Muscle of leg (tissue), 11 donors: Measurements from ENCODE around the gene MYBL2. TPM values are rescaled to one million over a fixed set of nuclear protein-coding genes. Genes with fewer than 3 reads are reported as not detected.
A peak's percentile ranks its signal among the peaks of the same experiment; 100 is the strongest.

Experiments
- DNase-seq: peaks from one replicate; pipeline ENCODE4 v3.0.0; 2013
- H3K27ac ChIP-seq: one replicate; pipeline ENCODE4 v1.5.1; 2013; ENCODE audit warnings: mild to moderate bottlenecking, low read length, control low read depth
- H3K27me3 ChIP-seq: one replicate; pipeline ENCODE4 v1.6.1; 2013; ENCODE audit warnings: low read length; ENCODE audit not compliant: control insufficient read depth, insufficient read depth
- H3K36me3 ChIP-seq: one replicate; pipeline ENCODE4 v1.6.1; 2013; ENCODE audit warnings: low read length; ENCODE audit not compliant: control insufficient read depth, insufficient read depth
- H3K4me1 ChIP-seq: one replicate; pipeline ENCODE4 v1.6.1; 2013; ENCODE audit warnings: low read length; ENCODE audit not compliant: control insufficient read depth, insufficient read depth
- H3K4me3 ChIP-seq: one replicate; pipeline ENCODE4 v1.5.1; 2013; ENCODE audit warnings: low read length, control low read depth
- H3K9me3 ChIP-seq: replicated peaks from 2 replicates; pipeline ENCODE4 v1.6.1; 2013; ENCODE audit warnings: low read depth, low read length; ENCODE audit not compliant: control insufficient read depth
- WGBS: methylation state at CpG from one replicate; pipeline ENCODE4 v1.1.5; 2013; ENCODE audit warnings: missing lambda C conversion rate; ENCODE audit not compliant: insufficient coverage; 5-methylcytosine and 5-hydroxymethylcytosine counted together
- polyA plus RNA-seq, 8 donors: library from polyadenylated mRNA; unstranded; fragments of 120-200 nt; gene quantifications; one replicate each; pipeline versions ENCODE4 v1.2.1 to v1.2.3, GENCODE V29; 2013; ENCODE audit warnings: inconsistent platforms in 1 of 8, low replicate concordance in 1 of 8; ENCODE audit not compliant: insufficient read length in 8 of 8, insufficient read depth in 1 of 8
- total RNA-seq: library from RNA; stranded (reverse); fragments of 120-200 nt; gene quantifications from one replicate; pipeline ENCODE4 v1.2.4, GENCODE V29; 2013

The MYBL2 gene
- total and polyA plus RNA-seq, 9 donors = 6.4 to 26.9 (median 18.6) TPM

- no peaks in the 10 kb centered on the region for H3K4me1 ChIP-seq
- H3K36me3 ChIP-seq = no peaks in the 10 kb centered on the region
- no peak overlapping the region for H3K27ac ChIP-seq
- H3K4me3 ChIP-seq = no peak overlapping the region
- DNase-seq = peak; percentile 27
- no peaks in the 10 kb centered on the region for H3K9me3 ChIP-seq
- WGBS = 60% methylated on average over 10 of the region's 15 CpGs
- H3K27me3 ChIP-seq = peaks cover 5% of the 10 kb centered on the region
Observed at GRCh38 chr20:43761386-43762340, 94.7 kb downstream of the MYBL2 start.

GRCh38 chr20:43762911-43763310, 96.0 kb downstream of the MYBL2 start:
- H3K27me3 ChIP-seq = peaks cover 13% of the 10 kb centered on the region
- WGBS = 91% methylated on average over 5 of the region's 7 CpGs
- no peaks in the 10 kb centered on the region for H3K9me3 ChIP-seq
- H3K4me1 ChIP-seq = no peaks in the 10 kb centered on the region
- DNase-seq = no peak
- H3K36me3 ChIP-seq = no peaks in the 10 kb centered on the region
- no peak overlapping the region for H3K27ac ChIP-seq
- no peak overlapping the region for H3K4me3 ChIP-seq

GRCh38 chr20:43765916-43766315, 99.0 kb downstream of the MYBL2 start:
- 16% methylated on average over 5 of the region's 7 CpGs for WGBS
- no peak overlapping the region for H3K4me3 ChIP-seq
- H3K27me3 ChIP-seq = peaks cover 13% of the 10 kb centered on the region
- DNase-seq = peak; percentile 72
- no peaks in the 10 kb centered on the region for H3K4me1 ChIP-seq
- H3K9me3 ChIP-seq = no peaks in the 10 kb centered on the region
- H3K27ac ChIP-seq = no peak overlapping the region
- no peaks in the 10 kb centered on the region for H3K36me3 ChIP-seq

Other genes with a start within 250 kb of the MYBL2 start
- gene SRSF6, start 209.2 kb upstream of the MYBL2 start, total RNA-seq = 72.5 TPM
- gene SRSF6, start 209.2 kb upstream of the MYBL2 start, polyA plus RNA-seq = 100 to 1,000 TPM; 138 to 181 (median 154) TPM
- 7.3 TPM for gene L3MBTL1, start 159.4 kb upstream of the MYBL2 start, total RNA-seq
- gene L3MBTL1, start 159.4 kb upstream of the MYBL2 start, polyA plus RNA-seq = 10 to 100 TPM in 1 of 8 donors, 1 to 10 TPM in 7; 2.8 to 10.8 (median 7.1) TPM
- 0.75 TPM for gene SGK2, start 108.1 kb upstream of the MYBL2 start, total RNA-seq
- gene SGK2, start 108.1 kb upstream of the MYBL2 start, polyA plus RNA-seq = 1 to 10 TPM in 3 of 8 donors, under 1 TPM in 5; 0.22 to 2.1 (median 0.68) TPM
- gene IFT52, start 76.2 kb upstream of the MYBL2 start, total RNA-seq = 30.7 TPM
- gene IFT52, start 76.2 kb upstream of the MYBL2 start, polyA plus RNA-seq = 10 to 100 TPM; 24.3 to 37.0 (median 27.9) TPM
- gene GTSF1L, start 59.9 kb downstream of the MYBL2 start, total RNA-seq = not detected
- gene GTSF1L, start 59.9 kb downstream of the MYBL2 start, polyA plus RNA-seq = not detected
- 0.44 TPM for gene TOX2, start 247.7 kb downstream of the MYBL2 start, total RNA-seq
- 1 to 10 TPM; 2.1 to 5.7 (median 2.5) TPM for gene TOX2, start 247.7 kb downstream of the MYBL2 start, polyA plus RNA-seq